Lower leg skin (tissue), 4 donors: ENCODE data around the gene SNX18. TPM values are rescaled to one million over a fixed set of nuclear protein-coding genes. Genes with fewer than 3 reads are reported as not detected.

Source experiments
- DNase-seq, 2 donors: peaks; one replicate each; pipeline ENCODE4 v3.0.0-alpha.2; 2019; ENCODE audit warnings: low spot score in 2 of 2
- H3K4me3 ChIP-seq: fragments of 200-600 bp; sonication (generic); 2 replicates; pipeline ENCODE4 v1.5.1; 2017; ENCODE audit warnings: mild to moderate bottlenecking, low read depth; ENCODE audit not compliant: poor library complexity, severe bottlenecking
- POLR2A ChIP-seq, 2 donors: fragments of 450-650 bp; IDR thresholded peaks; one replicate each; pipeline ENCODE4 v1.6.1; 2016 to 2017; ENCODE audit warnings: antibody characterized with exemption in 2 of 2, mild to moderate bottlenecking in 1 of 2, moderate library complexity in 1 of 2
- WGBS, 2 donors: methylation state at CpG; one replicate each; pipeline ENCODE4 v1.1.5; 2018; 5-methylcytosine and 5-hydroxymethylcytosine counted together
- intact Hi-C: fragments of 100-400 bp; cut with DNase I; formaldehyde crosslinking; loops from one replicate; pipeline ENCODE4 v1.15.0; 2023; ENCODE audit warnings: low total_unique reads
- total RNA-seq, 4 donors: library from RNA; depleted of rRNA; stranded (reverse); fragments of >200 nt; gene quantifications; one replicate each; pipeline ENCODE4 v1.1.0, GENCODE V29; 2016
- TF ChIP-seq, protein P1 (sequence below), 3 donors: fragments of 450-650 bp; IDR thresholded peaks; one replicate each; pipeline ENCODE4 v1.5.1; 2016; ENCODE audit warnings: antibody characterized with exemption in 3 of 3, mild to moderate bottlenecking in 3 of 3, moderate library complexity in 2 of 3

SNX18 gene
- total RNA-seq, 4 donors from 2014 or later, result 38.5 to 59.6 (median 51.2) TPM

DNA sequence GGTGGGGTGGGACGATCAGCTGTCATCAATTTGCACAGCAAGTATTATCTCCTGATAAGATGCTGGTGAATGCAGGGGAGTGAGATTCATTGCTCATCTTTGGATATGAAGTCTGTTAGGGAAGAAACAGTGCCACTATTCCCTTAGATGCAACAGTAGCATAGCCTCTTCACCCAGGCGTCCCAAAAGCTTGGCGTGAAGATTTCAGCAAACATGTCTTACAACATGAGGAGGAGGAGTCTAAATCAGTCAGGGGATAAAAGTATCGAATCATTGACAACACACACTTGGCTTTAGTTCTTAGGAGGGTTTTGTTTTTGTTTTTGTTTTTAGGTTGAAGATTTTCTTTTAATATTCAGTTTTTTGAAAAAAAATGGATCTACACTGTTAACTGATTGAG is 26.5 kb downstream of the SNX18 start:
- 74 to 80% methylated on average over 4 of the region's 4 CpGs for WGBS, 2 donors
- intact Hi-C loops, result no loop called here
- no peak for DNase-seq
- TF ChIP-seq, protein P1, sequence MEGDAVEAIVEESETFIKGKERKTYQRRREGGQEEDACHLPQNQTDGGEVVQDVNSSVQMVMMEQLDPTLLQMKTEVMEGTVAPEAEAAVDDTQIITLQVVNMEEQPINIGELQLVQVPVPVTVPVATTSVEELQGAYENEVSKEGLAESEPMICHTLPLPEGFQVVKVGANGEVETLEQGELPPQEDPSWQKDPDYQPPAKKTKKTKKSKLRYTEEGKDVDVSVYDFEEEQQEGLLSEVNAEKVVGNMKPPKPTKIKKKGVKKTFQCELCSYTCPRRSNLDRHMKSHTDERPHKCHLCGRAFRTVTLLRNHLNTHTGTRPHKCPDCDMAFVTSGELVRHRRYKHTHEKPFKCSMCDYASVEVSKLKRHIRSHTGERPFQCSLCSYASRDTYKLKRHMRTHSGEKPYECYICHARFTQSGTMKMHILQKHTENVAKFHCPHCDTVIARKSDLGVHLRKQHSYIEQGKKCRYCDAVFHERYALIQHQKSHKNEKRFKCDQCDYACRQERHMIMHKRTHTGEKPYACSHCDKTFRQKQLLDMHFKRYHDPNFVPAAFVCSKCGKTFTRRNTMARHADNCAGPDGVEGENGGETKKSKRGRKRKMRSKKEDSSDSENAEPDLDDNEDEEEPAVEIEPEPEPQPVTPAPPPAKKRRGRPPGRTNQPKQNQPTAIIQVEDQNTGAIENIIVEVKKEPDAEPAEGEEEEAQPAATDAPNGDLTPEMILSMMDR (IDR thresholded peaks at IDR 0.05), result no peak
- TF ChIP-seq POLR2A (IDR thresholded peaks at IDR 0.05), result no peak
- no peak overlapping the region for H3K4me3 ChIP-seq

DNA sequence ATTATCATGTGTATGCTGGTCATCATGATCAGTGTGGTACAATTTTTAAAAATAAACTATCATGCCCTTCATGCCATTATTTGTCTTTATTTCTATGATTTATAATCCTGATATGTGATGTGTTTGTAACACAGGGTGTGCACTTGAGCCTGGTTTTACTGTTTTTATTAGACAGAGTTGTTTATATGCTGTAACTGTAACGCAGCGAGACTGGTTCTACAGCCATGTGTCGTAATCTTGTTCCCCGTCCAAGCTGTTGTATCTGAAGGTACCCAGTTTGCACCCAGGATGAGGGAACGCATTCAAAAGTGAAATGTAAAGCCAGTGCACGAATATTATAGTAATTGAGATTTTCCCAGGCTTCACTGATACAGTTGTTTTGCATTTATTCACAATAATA is 28.2 kb downstream of the SNX18 start:
- WGBS, 2 donors, result 63 to 64% methylated on average over 6 of the region's 6 CpGs
- DNase-seq, result peak in 1 of 2 donors; percentile 10
- no peak for TF ChIP-seq POLR2A (IDR thresholded peaks at IDR 0.05)
- TF ChIP-seq, protein P1 (IDR thresholded peaks at IDR 0.05), result no peak
- no peak overlapping the region for H3K4me3 ChIP-seq
- intact Hi-C loops, result no loop called here

DNA sequence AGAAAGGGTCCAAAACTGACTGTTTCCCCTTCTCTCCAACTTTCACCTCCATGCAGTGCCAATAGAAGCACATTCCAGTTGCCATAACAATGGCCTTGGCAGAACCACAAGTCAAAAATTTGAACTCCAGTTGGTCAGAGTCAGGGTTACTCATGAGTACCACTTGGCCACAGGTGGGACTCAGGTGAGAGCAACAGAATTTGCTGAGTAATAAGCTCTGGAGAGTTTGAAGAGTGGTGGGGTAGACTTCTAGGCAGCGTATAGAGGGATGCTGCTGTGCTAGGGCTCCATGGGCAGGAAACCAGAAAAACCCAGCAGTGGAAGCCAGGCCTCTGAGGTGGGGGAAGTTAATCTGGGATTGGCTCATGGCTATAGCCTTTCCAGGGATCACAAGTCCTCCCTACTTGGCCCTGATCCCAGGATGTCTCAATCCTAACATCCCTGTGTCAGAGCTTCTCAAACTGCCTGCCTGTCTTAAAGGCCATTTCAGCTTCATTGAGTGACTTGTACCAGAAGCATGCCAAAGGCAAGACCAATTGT is 30.2 kb downstream of the SNX18 start:
- intact Hi-C loops, result no loop called here
- peak; percentile 86 to 94 for DNase-seq
- no peak overlapping the region for H3K4me3 ChIP-seq
- WGBS, 2 donors, result 58 to 60% methylated on average over 1 of the region's 1 CpG
- TF ChIP-seq POLR2A (IDR thresholded peaks at IDR 0.05), result no peak
- TF ChIP-seq, protein P1 (IDR thresholded peaks at IDR 0.05), result no peak

DNA sequence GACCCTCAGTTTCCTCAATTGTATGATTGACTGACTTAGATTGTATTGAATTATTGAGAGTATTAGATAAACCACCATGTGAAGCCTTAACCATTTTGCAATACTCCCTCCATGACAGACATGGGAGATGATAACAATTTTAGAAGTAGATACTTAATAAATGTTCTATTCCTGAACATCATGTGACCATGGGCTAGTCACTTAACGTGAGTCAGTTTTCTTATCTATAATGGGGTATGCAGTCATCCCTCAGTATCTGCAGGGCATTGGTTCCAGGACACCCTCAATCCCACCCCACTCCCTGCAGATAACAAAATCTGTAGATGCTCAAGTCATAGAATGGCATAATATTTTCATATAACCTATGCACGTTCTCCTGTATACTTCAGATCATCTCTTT is 31.0 kb downstream of the SNX18 start:
- WGBS, 2 donors, result 87 to 89% methylated on average over 2 of the region's 2 CpGs
- TF ChIP-seq POLR2A (IDR thresholded peaks at IDR 0.05), result no peak
- TF ChIP-seq, protein P1 (IDR thresholded peaks at IDR 0.05), result no peak
- intact Hi-C loops, result no loop called here
- no peak overlapping the region for H3K4me3 ChIP-seq
- DNase-seq, result peak in 1 of 2 donors; percentile 9

DNA sequence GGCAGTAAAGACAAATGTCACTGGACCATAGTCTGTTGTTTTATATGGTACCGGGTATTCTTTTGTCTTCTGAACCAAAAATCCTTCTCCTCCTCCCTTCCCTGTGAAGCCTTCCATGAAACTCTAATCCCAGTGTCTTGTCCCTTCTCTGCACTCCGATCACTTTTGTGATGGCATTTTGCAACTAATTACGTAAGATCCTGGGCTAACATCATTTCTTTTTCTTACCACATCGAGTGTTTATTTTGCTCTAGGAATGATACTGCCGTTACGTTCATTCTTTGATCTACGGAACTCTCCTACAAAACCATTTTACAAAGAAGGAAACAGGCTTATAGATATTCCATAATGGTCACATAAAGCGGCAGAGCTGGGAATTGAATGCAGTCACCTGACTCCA is 33.7 kb downstream of the SNX18 start:
- no peak overlapping the region for H3K4me3 ChIP-seq
- TF ChIP-seq, protein P1 (IDR thresholded peaks at IDR 0.05), result no peak
- no peak for TF ChIP-seq POLR2A (IDR thresholded peaks at IDR 0.05)
- no peak for DNase-seq
- 84 to 90% methylated on average over 8 of the region's 8 CpGs for WGBS, 2 donors
- intact Hi-C loops, result no loop called here

DNA sequence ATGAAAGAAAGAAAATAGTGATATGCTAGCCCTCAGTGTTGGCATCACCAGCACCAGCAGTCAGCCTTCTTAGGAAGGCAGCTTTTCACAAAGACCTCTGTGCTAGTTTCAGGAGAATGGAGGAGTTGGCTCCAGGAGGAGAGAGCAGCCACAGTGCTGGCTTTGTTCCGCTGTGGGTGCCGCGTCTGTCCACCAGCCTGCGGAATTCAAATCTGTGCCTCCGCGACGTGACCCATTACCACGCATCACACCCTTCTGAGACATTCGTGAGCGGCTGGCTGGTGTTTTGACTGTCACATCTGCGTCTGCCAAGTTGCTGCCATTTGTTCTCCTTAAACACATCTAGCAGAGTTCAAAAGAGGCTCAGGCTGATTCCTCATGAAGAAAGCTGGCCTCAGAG is 34.4 kb downstream of the SNX18 start:
- 90 to 93% methylated on average over 11 of the region's 11 CpGs for WGBS, 2 donors
- TF ChIP-seq, protein P1 (IDR thresholded peaks at IDR 0.05), result no peak
- TF ChIP-seq POLR2A (IDR thresholded peaks at IDR 0.05), result no peak
- DNase-seq, result peak in 1 of 2 donors; percentile 39
- intact Hi-C loops, result no loop called here
- H3K4me3 ChIP-seq, result no peak overlapping the region
